Activated T-cell treated with anti-CD3 and anti-CD28 coated beads, Interleukin-2, amount 50 U/mL, for 72 hours (primary cell): ENCODE results near the gene VRK2. TPM values are rescaled to one million over a fixed set of nuclear protein-coding genes. Genes with fewer than 3 reads are reported as not detected.
"Not testable (repeated sequence)": the region's sequence is repeated elsewhere in the genome, so short reads cannot be mapped to it uniquely, and the experiment has no call there.

Experiments
- ATAC-seq, 2 donors: fragments of 150-1000 bp; cut with Tn5 transposase; replicated peaks in 1 of 2; 2 replicates each; pipeline ENCODE4 v1.10.0; 2021; ENCODE audit warnings: moderate library complexity in 2 of 2, mild to moderate bottlenecking in 1 of 2
- DNase-seq, 2 donors: peaks; one replicate each; pipeline ENCODE4 v3.0.0; 2021 to 2022; ENCODE audit warnings: mixed read lengths in 1 of 2
- H3K27ac Mint-ChIP-seq: one replicate; pipeline ENCODE4 v1.8.0; 2022; ENCODE audit warnings: mild to moderate bottlenecking, moderate library complexity, mixed read lengths
- H3K27me3 Mint-ChIP-seq: one replicate; pipeline ENCODE4 v1.8.0; 2022; ENCODE audit warnings: low read depth, mixed read lengths
- H3K36me3 Mint-ChIP-seq, 2 donors: one replicate each; pipeline ENCODE4 v1.8.0; 2022; ENCODE audit warnings: mixed read lengths in 2 of 2, mild to moderate bottlenecking in 1 of 2; ENCODE audit not compliant: insufficient read depth in 2 of 2
- H3K4me1 Mint-ChIP-seq: one replicate; pipeline ENCODE4 v1.8.0; 2022; ENCODE audit warnings: low read depth, mixed read lengths
- H3K4me3 Mint-ChIP-seq, 2 donors: one replicate each; pipeline ENCODE4 v1.8.0; 2022; ENCODE audit warnings: mild to moderate bottlenecking in 2 of 2, mixed read lengths in 2 of 2, moderate library complexity in 2 of 2
- H3K9me3 Mint-ChIP-seq, 2 donors: one replicate each; pipeline ENCODE4 v1.8.0; 2022; ENCODE audit warnings: mixed read lengths in 2 of 2
- total RNA-seq, 2 donors: library from RNA; stranded (reverse); gene quantifications; one replicate each; pipeline ENCODE4 v1.2.3, GENCODE V29; 2022

Gene VRK2
- total RNA-seq, 2 donors from 2014 or later: 22.9 to 24.5 TPM

GRCh38 chr2:58163913-58164312 is 117.3 kb downstream of the VRK2 start:
- ATAC-seq (no peak), DNase-seq (no peak)
- Mint-ChIP-seq H3K27ac (no peak overlapping the region), H3K36me3 (peaks cover 2 to 11% of the 10 kb centered on the region in 2 donors), H3K9me3 (no peaks in the 10 kb centered on the region), H3K27me3 (no peaks in the 10 kb centered on the region), H3K4me3 (no peak overlapping the region), H3K4me1 (no peaks in the 10 kb centered on the region)

GRCh38 chr2:58168130-58168529 is 121.5 kb downstream of the VRK2 start:
- H3K9me3 Mint-ChIP-seq: peaks cover 11 to 17% of the 10 kb centered on the region in 2 donors

GRCh38 chr2:58169845-58170244 is 123.2 kb downstream of the VRK2 start:
- DNase-seq, H3K27ac Mint-ChIP-seq, H3K4me3 Mint-ChIP-seq, H3K4me1 Mint-ChIP-seq, H3K27me3 Mint-ChIP-seq, ATAC-seq: not testable (repeated sequence)
- Mint-ChIP-seq H3K36me3 (peaks cover 24 to 34% of the 10 kb centered on the region in 2 donors), H3K9me3 (peaks cover 11 to 22% of the 10 kb centered on the region in 2 donors)

More at GRCh38 chr2:58168130-58168529, 121.5 kb downstream of the VRK2 start:
- not testable (repeated sequence) for DNase-seq, H3K4me1 Mint-ChIP-seq, H3K27ac Mint-ChIP-seq, H3K27me3 Mint-ChIP-seq, H3K4me3 Mint-ChIP-seq, ATAC-seq
- H3K36me3 Mint-ChIP-seq: peaks cover 22 to 28% of the 10 kb centered on the region in 2 donors

- peaks cover 24 to 34% of the 10 kb centered on the region in 2 donors for H3K36me3 Mint-ChIP-seq
- peaks cover 11 to 22% of the 10 kb centered on the region in 2 donors for H3K9me3 Mint-ChIP-seq
- not testable (repeated sequence) for H3K4me1 Mint-ChIP-seq, DNase-seq, H3K27ac Mint-ChIP-seq, ATAC-seq, H3K4me3 Mint-ChIP-seq, H3K27me3 Mint-ChIP-seq
Observed at GRCh38 chr2:58170334-58170933, 123.8 kb downstream of the VRK2 start.

- H3K36me3 Mint-ChIP-seq: peaks cover 24 to 34% of the 10 kb centered on the region in 2 donors
- not testable (repeated sequence) for H3K4me1 Mint-ChIP-seq, H3K4me3 Mint-ChIP-seq, H3K27ac Mint-ChIP-seq, H3K27me3 Mint-ChIP-seq, ATAC-seq, DNase-seq
- peaks cover 11 to 22% of the 10 kb centered on the region in 2 donors for H3K9me3 Mint-ChIP-seq
Observed at GRCh38 chr2:58171831-58172230, 125.2 kb downstream of the VRK2 start.

GRCh38 chr2:58177187-58177586 is 130.6 kb downstream of the VRK2 start:
- not testable (repeated sequence) for H3K4me1 Mint-ChIP-seq, DNase-seq, H3K27ac Mint-ChIP-seq, H3K4me3 Mint-ChIP-seq, H3K27me3 Mint-ChIP-seq, ATAC-seq
- Mint-ChIP-seq H3K36me3 (peaks cover 9 to 12% of the 10 kb centered on the region in 2 donors), H3K9me3 (peaks cover 2 to 13% of the 10 kb centered on the region in 2 donors)

- not testable (repeated sequence) for H3K36me3 Mint-ChIP-seq, H3K9me3 Mint-ChIP-seq, H3K27me3 Mint-ChIP-seq, ATAC-seq, H3K4me3 Mint-ChIP-seq, H3K27ac Mint-ChIP-seq, H3K4me1 Mint-ChIP-seq, DNase-seq
Observed at GRCh38 chr2:58180175-58180574, 133.6 kb downstream of the VRK2 start.

GRCh38 chr2:58180635-58181034 is 134.0 kb downstream of the VRK2 start:
- Mint-ChIP-seq H3K4me1 (no peaks in the 10 kb centered on the region), H3K27me3 (no peaks in the 10 kb centered on the region), H3K36me3 (peaks cover 0 to 4% of the 10 kb centered on the region in 2 donors), H3K9me3 (peaks cover 2% of the 10 kb centered on the region in 2 donors), H3K27ac (no peak overlapping the region), H3K4me3 (no peak overlapping the region)
- ATAC-seq: no peak
- DNase-seq: no peak

GRCh38 chr2:58182527-58182926 is 135.9 kb downstream of the VRK2 start:
- Mint-ChIP-seq H3K27me3 (no peaks in the 10 kb centered on the region), H3K4me3 (no peak overlapping the region), H3K27ac (no peak overlapping the region), H3K4me1 (no peaks in the 10 kb centered on the region), H3K9me3 (peaks cover 2% of the 10 kb centered on the region in 2 donors), H3K36me3 (peaks cover 2 to 6% of the 10 kb centered on the region in 2 donors)
- no peak for ATAC-seq
- DNase-seq: no peak

GRCh38 chr2:58186501-58186900 is 139.9 kb downstream of the VRK2 start:
- Mint-ChIP-seq H3K4me3 (no peak overlapping the region), H3K36me3 (peaks cover 2% of the 10 kb centered on the region in 2 donors), H3K27me3 (no peaks in the 10 kb centered on the region), H3K4me1 (no peaks in the 10 kb centered on the region), H3K9me3 (no peaks in the 10 kb centered on the region), H3K27ac (no peak overlapping the region)
- DNase-seq (no peak), ATAC-seq (no peak)

GRCh38 chr2:58187022-58187421 is 140.4 kb downstream of the VRK2 start:
- not testable (repeated sequence) for DNase-seq, H3K4me3 Mint-ChIP-seq

GRCh38 chr2:58194458-58194857 is 147.9 kb downstream of the VRK2 start:
- Mint-ChIP-seq H3K9me3 (no peaks in the 10 kb centered on the region), H3K4me1 (no peaks in the 10 kb centered on the region), H3K27ac (no peak overlapping the region), H3K4me3 (no peak overlapping the region), H3K27me3 (no peaks in the 10 kb centered on the region), H3K36me3 (no peaks in the 10 kb centered on the region)
- DNase-seq (no peak), ATAC-seq (no peak)

More at GRCh38 chr2:58187022-58187421, 140.4 kb downstream of the VRK2 start:
- not testable (repeated sequence) for H3K27ac Mint-ChIP-seq, H3K36me3 Mint-ChIP-seq, H3K27me3 Mint-ChIP-seq, H3K9me3 Mint-ChIP-seq, H3K4me1 Mint-ChIP-seq, ATAC-seq

- H3K9me3 Mint-ChIP-seq: no peaks in the 10 kb centered on the region
- no peaks in the 10 kb centered on the region for H3K4me1 Mint-ChIP-seq
- H3K27ac Mint-ChIP-seq: no peak overlapping the region
- no peak overlapping the region for H3K4me3 Mint-ChIP-seq
- ATAC-seq: no peak
- no peak for DNase-seq
- no peaks in the 10 kb centered on the region for H3K36me3 Mint-ChIP-seq
- H3K27me3 Mint-ChIP-seq: no peaks in the 10 kb centered on the region
Observed at GRCh38 chr2:58195662-58196061, 149.1 kb downstream of the VRK2 start.

- Mint-ChIP-seq H3K4me1 (no peaks in the 10 kb centered on the region), H3K9me3 (no peaks in the 10 kb centered on the region), H3K36me3 (peaks cover 0 to 1% of the 10 kb centered on the region in 2 donors), H3K27me3 (no peaks in the 10 kb centered on the region), H3K27ac (no peak overlapping the region), H3K4me3 (no peak overlapping the region)
- DNase-seq (no peak), ATAC-seq (no peak)
Observed at GRCh38 chr2:58197894-58198293, 151.3 kb downstream of the VRK2 start.
